ENCODE results near the gene ANKRD11.
"Not testable (repeated sequence)": the region's sequence is repeated elsewhere in the genome, so short reads cannot be mapped to it uniquely, and the experiment has no call there.

ANKRD11 gene

GRCh38 chr16:89448656-89449055, 41.7 kb downstream of the ANKRD11 start:
- no peak for DNase-seq

- DNase-seq: no peak
Measured at GRCh38 chr16:89446975-89447293, 43.4 kb downstream of the ANKRD11 start.

GRCh38 chr16:89446136-89446974, 44.0 kb downstream of the ANKRD11 start:
- DNase-seq: peak; percentile 52 to 58

- DNase-seq: no peak
Measured at GRCh38 chr16:89445166-89445565, 45.2 kb downstream of the ANKRD11 start.

DNA sequence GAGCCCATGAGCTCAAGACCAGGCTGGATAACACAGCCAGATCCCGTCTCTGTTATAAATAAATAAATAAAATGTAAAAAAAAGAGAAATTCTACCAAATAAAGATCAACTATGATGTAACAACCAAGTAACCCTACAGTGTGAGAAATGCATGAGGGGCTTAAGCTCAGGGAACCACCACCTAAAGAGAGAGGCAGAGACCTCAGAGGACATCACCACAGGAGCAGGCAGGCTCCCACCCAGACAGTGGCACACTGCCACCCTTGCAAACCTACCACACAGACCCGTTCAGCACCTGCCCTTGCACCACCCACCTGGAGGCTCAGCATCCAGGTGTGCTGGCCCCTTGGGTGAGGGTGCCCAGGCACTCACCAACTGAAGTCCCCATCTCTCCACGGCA, 45.6 kb downstream of the ANKRD11 start:
- DNase-seq: no peak

DNA sequence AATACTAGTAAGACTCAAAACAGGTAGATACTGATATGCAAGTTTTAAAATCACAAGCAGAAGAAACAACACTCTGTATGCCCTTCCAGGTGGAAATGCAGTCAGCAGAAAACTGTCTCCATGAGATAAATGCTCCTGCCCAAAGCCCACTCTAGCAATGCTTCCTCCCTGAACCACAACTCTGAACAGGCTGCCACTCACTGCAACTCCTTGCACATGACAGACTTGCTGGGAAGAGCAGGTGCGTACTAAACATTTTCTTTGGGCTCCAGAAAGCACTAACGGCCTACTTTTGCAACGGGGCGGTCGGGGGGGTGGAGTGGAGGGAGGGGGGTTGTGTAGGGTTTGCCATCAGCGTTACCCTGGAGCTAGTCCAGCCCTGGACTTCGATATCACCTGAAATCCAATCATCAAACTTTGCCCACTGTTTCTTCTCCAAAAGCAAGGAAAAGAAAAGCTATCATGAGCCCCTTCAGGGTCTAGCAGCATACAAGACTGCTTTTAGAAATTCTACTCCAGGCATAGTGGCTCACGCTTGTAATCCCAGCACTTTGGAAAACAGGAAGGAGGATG, 46.1 kb downstream of the ANKRD11 start:
- DNase-seq: no peak

- no peak for DNase-seq
Measured at GRCh38 chr16:89443727-89444084, 46.7 kb downstream of the ANKRD11 start.

DNA sequence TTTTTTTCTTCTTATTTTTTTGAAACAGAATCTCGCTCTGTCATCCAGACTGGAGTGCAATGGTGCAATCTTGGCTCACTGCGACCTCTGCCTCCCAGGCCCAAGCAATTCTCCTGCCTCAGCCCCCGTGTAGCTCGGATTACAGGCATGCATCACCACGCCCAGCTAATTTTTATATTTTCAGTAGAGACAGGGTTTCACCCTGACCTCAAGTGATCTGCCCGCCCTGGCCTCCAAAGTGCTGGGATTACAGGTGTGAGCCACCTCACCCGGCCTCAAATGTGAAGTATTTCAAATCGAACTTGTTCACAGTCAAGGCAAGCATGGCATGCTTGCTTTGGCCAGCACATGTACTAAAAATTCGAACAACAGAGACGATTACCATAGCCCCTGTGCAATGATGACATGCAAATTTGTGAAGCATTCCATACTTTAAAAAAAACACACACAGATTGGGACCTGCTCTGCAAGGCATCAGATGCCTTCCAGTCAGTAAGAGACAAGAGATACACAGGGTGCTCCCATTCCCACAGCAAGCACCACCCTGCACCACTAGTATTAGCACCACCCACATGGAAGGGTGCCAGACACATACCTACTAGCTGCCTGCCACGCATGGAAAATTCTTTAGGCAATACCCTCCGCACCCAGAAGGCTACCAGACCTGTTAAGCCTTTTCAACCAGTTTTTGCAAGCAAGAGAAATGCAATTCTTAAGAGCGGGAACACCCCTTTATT, 47.2 kb downstream of the ANKRD11 start:
- DNase-seq: no peak

DNA sequence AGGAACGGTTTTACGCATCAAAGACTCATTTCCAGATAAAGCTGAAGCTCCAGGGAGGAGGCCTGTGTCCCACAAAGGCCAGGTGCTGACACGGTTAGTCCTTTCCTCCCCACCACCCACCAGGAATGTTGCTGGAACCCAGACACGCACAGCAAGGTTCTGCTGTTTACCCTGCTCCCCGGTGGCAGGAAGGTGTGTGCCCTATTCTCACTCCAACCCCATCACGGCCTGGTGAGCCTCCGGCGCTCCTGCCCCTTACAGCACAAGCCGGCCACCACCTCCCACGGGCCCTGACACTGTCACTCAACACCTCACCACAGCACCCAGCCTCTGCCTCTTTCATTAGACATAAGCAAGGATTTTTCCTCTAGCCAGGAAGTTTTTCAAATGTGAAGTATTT, 47.8 kb downstream of the ANKRD11 start:
- peak in 1 of 2 experiments; percentile 44 for DNase-seq

DNA sequence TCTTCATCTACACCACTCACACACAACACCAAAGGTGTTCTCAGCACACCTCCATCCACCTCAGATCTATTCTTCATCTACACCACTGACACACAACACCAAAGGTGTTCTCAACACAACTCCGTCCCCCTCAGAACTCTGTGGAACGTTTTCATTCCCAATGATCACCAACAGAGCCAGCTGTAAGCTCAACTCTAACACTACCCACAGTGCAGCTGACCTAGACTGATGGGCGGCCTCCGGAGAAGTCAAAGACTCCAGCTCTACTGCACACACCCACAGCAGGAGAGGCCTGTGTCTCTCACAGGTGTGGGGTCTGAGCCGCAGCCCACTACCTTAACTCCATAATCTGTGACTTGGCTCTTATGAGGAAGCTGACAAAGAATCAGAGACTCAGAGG, 50.7 kb downstream of the ANKRD11 start:
- DNase-seq: no peak

DNA sequence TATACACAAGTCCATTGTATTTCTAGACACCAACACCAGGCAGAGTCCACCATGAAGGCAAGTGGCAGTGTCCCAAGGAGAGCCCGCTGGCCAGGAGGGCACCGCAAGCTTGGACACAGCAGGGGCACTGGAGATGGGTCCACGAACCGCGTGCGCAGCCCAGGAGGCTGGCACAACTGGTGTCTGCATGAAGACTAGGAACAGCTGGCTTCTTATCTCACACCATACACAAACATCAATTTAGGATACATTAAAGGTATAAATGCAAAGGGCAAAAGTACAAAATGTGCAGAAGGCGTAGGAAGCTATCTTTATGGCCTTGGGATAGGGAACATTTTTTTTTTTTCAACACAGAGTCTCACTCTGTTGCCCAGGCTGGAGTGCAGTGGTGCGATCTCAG, 52.4 kb downstream of the ANKRD11 start:
- no peak for DNase-seq

GRCh38 chr16:89437251-89437987, 52.9 kb downstream of the ANKRD11 start:
- no peak for DNase-seq

DNA sequence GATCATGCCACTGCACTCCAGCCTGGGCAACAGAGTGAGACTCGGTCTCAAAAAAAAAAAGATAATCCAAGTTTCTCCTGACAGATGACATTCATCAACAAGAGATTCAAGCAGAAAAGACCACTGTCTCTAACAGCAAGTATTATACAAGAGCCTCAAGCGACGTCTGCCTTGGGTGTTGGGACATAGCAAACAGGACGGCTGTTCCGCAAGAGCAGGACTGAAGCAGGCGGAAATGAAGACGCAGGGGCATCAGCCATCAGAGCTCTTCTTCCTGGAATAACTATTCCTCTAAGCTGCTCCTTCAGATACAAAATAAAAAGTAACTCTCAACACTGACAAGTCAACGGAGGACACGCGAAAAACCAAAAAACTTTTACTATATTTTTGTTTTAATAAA, 54.0 kb downstream of the ANKRD11 start:
- DNase-seq: no peak

DNA sequence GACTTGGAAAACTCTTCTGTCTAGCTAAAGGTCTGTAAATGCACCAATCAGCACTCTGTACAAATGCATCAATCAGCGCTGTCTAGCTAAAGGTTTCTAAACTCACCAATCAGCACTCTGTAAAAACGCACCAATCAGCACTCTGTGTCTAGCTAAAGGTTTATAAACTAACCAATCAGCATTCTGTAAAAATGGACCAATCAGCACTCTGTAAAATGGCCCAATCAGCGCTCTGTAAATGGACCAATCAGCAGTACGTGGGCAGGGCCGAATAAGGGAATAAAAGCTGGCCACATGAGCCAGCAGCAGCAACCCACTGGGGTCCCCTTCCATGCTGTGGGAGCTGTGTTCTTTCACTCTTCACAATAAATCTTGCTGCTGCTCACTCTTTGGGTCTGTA, 55.3 kb downstream of the ANKRD11 start:
- not testable (repeated sequence) for DNase-seq

GRCh38 chr16:89434490-89434889, 55.9 kb downstream of the ANKRD11 start:
- DNase-seq: no peak

DNA sequence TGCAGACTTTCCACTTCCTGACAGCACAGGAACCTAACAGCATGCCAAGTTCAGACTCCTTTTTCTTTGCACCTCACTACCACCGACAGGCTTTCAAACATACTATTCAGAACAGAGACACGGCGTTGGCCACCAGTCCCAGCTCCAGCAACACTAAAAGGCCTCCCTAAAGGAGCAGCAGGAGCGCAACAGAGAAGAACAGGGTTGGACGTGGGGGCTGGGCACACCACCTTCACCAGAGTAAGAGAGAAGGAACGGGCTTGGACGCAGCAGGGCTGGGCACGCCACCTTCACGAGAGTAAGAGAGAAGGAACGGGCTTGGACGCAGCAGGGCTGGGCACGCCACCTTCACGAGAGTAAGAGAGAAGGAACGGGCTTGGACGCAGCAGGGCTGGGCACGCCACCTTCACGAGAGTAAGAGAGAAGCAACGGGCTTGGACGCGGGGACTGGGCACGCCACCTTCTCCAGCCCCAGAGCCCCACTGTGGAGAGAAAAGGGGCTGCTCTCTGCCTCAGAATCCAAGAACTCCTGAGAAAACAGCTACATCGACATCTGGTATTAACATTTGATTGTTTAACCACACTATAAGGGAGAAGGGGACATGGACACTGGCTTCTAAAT, 56.9 kb downstream of the ANKRD11 start:
- DNase-seq: not testable (repeated sequence)

DNA sequence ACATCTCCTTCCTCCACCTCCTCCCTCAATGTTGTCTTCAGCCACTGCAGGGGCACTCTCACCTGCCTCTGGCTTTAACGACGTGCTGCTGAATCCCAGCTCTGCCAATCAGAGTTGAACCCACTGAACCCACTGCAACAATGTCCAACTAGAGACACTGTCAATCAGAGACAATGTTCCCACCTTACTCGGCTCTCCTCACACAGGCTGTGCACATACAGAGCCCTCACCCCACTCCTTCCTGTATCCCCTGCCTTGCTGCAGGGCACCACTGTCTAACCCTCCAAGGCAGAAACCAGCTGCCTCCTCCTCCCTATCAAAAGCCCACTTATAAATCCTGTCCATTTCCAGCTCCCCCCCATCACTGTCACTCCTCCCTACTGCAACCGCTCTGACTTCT, 58.7 kb downstream of the ANKRD11 start:
- no peak for DNase-seq

GRCh38 chr16:89431158-89431584, 59.2 kb downstream of the ANKRD11 start:
- DNase-seq: no peak

DNA sequence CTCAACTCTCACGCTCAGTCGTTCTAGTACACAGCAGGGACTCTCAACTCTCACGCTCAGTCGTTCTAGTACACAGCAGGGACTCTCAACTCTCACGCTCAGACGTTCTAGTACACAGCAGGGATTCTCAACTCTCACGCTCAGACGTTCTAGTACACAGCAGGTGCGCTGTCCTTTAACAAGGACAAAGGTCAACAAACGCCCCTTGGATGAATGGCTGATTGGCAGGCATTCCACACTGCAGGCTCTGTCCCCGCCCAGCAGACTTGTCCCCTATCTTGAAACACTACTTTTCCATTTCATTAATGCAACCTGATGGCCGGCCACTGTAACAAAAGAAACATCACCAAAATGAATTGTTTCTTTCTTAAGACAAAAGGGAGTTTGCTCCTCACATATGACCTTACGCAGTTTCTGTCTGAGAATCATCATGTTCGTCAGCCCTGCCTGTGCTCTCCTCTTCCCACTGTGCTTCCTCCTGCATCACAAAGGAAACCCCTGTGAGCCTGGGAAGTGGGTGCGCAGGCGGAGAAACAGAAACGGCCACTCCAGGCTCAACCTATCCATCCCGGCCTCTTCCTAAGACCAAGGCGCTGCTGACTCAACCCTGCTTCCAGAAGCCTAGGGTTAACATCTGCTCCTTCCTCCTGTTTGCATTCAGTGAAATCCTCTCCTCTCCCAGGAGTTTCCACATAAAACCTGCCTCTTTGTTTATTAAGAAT, 59.8 kb downstream of the ANKRD11 start:
- no peak for DNase-seq

GRCh38 chr16:89428605-89429004, 61.8 kb downstream of the ANKRD11 start:
- not testable (repeated sequence) for DNase-seq

DNA sequence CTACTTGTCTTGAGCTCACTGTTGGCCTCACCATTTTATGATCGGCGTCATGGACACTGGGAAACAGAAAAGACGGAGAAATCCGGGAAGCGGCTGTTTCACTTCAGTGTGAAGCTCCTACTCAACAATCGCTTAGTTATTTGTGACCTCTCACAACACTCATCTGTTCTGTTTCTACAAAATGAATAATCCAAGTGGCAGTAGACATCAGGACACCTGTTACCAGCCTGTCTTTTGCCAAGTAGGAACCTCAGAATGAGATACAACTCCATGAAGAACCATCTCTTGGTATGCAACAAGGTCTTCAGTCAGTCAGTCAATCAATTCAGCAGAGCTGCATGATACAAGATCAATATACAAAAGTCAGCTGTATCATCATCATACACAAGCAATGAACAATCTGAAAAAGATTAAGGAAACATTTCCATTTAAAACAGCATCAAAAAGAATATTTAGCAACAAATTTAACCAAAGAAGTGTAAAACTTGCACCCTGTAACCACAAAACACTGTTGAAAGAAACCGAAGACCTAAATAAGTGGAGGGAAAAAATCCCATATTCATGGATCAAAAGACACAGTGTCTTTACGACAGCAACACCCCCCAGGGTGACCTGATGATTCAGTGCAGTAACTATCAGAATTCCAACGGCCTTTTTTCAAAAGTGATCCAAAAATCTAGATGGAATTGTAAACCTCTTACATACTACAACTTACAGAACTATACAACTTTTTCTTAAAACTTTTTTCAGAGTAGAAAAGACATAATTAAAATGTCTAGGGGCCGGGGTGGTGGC, 63.4 kb downstream of the ANKRD11 start:
- no peak for DNase-seq
